ENCODE data around the gene TCF21. TPM values are rescaled to one million over a fixed set of nuclear protein-coding genes. Genes with fewer than 3 reads are reported as not detected.
"Not testable (repeated sequence)": the region's sequence is repeated elsewhere in the genome, so short reads cannot be mapped to it uniquely, and the experiment has no call there.

Gene TCF21
- not detected for total RNA-seq

DNA sequence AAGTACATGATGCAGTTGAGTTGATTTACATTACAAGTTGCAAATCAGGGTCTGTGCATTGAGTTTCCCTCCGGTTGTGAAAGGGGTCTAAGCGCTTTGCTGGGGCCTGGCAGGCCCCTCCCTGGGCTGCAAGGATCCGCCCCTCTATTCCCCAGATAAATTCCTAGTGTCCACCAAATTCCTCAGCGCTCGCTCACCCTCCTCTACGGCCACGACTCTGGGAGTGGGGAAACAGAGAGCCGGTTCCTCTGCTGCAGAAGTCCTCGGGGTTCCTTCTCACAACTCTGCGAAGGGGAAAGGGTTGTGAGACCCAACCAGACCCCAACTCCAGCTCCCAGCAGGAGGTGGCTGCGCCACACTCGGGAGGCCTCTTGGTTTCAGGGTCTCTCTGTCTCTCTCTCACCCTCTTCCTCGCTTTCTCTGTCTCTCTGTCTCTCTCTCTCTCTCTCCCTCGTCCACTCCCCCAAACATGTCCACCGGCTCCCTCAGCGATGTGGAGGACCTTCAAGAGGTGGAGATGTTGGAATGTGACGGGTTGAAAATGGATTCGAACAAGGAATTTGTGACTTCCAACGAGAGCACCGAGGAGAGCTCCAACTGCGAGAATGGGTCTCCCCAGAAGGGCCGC, at the start of gene TCF21:
TSS of gene TCF21 (plus strand) at position 185 of the 628 bp plus-strand sequence. CDS start at position 470, 285 bp downstream.
- H3K4me3 Mint-ChIP-seq, result peak within 1 kb of the TSS; percentile 40
- peaks cover 30% of the 10 kb centered on the region for H3K4me1 Mint-ChIP-seq
- peaks cover 96% of the 10 kb centered on the region for H3K27me3 Mint-ChIP-seq
- H3K9me3 Mint-ChIP-seq, result no peaks in the 10 kb centered on the region
- DNase-seq, result no peak
- H3K36me3 Mint-ChIP-seq, result no peaks in the 10 kb centered on the region
- H3K27ac Mint-ChIP-seq, result no peak within 1 kb of the TSS

DNA sequence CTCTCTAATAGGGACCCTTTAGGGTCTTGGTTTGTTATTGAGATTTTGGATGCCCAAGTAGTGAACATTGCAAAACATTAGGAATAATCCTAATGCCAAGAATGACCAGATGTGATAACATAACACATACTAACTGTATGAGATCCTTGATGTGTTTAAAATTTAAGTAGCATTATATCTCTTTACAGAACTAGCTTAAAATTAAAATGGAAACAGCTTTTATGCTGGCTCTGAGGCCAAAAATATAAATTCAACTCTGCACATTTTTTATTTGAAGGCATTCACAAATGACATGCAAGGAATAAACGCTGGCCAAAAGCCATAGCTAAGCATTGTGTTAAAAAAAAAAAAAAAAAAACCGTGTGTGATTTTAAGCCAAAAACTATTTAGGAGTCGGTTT, 47.7 kb upstream of the TCF21 start:
- Mint-ChIP-seq H3K4me3 (no peak overlapping the region), H3K27ac (no peak overlapping the region), H3K36me3 (no peaks in the 10 kb centered on the region), H3K27me3 (peaks cover 33% of the 10 kb centered on the region), H3K9me3 (no peaks in the 10 kb centered on the region), H3K4me1 (peaks cover 5% of the 10 kb centered on the region)
- no peak for DNase-seq

DNA sequence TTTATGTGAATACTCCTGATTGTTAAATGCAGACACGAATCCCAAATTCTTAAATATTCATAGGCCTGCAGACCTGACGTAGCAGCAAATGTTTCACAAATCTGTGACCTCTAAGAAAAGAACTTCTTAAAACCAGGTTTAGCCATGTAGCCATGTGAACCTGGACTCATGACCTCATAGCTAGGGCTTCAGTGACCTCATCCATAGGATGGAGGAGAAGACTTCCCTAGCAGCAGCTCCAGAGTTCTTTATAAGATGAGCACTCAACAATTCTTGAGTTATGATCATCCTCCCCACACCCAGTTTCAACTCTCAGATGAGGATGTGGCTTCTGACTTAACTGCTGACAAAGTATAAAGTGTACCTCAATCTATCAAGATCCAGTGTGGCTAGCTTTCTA, 45.8 kb upstream of the TCF21 start:
- Mint-ChIP-seq H3K27ac (no peak overlapping the region), H3K27me3 (peaks cover 39% of the 10 kb centered on the region), H3K4me3 (no peak overlapping the region), H3K36me3 (no peaks in the 10 kb centered on the region), H3K9me3 (peaks cover 2% of the 10 kb centered on the region), H3K4me1 (peaks cover 2% of the 10 kb centered on the region)
- DNase-seq, result no peak

DNA sequence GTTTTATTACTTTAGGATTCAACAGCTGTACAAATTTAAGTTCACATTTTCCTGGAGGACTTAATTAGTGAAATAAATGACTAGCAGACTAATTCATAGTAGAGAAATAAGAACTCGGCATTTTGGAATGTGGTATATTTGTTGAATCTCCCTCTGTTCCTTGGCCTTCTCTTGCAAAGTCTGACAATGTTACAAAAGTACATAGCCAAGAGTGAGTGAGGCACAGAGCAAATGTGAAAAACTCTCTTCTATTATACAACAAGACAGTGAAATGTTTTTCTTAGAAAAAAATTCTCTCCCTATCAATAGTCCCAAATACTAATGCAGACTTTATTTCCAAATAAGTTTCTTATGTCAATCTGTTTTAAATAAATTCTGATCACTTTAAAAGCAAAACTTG, 44.2 kb upstream of the TCF21 start:
- DNase-seq, result no peak
- no peaks in the 10 kb centered on the region for H3K4me1 Mint-ChIP-seq
- H3K36me3 Mint-ChIP-seq, result no peaks in the 10 kb centered on the region
- no peak overlapping the region for H3K27ac Mint-ChIP-seq
- no peak overlapping the region for H3K4me3 Mint-ChIP-seq
- H3K9me3 Mint-ChIP-seq, result peaks cover 2% of the 10 kb centered on the region
- peaks cover 34% of the 10 kb centered on the region for H3K27me3 Mint-ChIP-seq

DNA sequence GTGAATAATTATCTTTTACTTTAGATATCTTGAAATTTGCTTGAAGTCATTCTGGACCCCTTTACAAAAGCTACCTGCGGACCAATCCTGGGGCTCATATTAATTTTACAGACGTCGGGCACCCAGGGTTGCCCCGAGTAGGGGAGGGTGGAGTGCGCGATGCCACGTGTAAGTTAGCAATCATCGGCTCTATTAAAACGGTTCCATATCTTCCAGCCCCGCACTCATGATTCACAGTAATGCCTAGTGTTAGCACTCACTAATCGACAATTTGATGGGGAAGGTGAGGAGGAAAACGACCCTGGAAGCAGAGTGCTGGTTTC, 34.9 kb upstream of the TCF21 start:
- Mint-ChIP-seq H3K4me1 (peaks cover 11% of the 10 kb centered on the region), H3K9me3 (no peaks in the 10 kb centered on the region), H3K4me3 (no peak overlapping the region), H3K27ac (no peak overlapping the region), H3K27me3 (peaks cover 80% of the 10 kb centered on the region), H3K36me3 (no peaks in the 10 kb centered on the region)
- no peak for DNase-seq

DNA sequence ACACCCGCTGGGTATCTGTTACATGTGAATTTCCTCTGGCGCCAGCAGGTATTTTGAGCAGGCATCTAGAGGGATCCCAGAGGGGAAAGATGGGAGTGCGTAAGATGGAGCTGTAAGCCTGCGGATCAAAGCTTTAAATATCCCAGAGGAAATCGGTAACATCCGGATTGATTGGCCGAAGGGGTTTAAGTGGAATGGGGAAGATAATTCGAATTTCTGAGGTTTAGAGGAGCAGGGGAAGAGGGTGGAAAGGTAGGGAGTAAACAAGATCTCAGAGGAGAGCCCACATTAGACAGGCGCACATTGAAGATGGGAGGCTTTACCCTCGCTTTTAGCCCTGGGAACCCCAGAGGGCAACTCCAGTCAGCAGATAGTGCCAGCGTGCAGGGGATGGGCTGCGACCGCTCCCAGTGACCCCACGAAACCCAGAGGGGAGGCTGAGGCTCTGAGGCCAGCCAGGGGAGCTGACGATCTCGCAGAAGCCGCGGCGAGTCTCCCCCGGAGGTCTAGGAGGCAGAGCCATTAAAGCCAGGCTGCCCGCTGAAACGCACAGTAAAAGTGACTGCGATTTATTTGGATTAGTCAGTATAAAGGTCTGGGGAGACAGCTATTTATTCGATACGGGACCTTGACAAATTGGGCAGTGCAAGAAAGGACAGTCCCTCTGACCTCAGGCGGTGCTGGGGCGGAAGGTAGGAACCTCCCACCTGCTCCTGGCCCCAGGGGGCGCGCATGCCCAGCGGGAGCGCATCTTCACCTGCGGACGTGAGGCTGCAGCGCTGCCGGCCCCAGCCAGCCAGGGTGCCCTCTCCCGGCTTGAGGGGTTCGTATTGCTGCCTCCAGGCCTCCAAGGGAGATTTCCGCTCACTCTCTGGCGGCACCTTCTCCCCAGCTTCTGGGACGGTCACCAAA, 34.3 kb upstream of the TCF21 start:
- Mint-ChIP-seq H3K4me3 (no peak overlapping the region), H3K27ac (no peak overlapping the region), H3K4me1 (peaks cover 11% of the 10 kb centered on the region), H3K27me3 (peaks cover 81% of the 10 kb centered on the region), H3K36me3 (no peaks in the 10 kb centered on the region), H3K9me3 (peaks cover 2% of the 10 kb centered on the region)
- no peak for DNase-seq

DNA sequence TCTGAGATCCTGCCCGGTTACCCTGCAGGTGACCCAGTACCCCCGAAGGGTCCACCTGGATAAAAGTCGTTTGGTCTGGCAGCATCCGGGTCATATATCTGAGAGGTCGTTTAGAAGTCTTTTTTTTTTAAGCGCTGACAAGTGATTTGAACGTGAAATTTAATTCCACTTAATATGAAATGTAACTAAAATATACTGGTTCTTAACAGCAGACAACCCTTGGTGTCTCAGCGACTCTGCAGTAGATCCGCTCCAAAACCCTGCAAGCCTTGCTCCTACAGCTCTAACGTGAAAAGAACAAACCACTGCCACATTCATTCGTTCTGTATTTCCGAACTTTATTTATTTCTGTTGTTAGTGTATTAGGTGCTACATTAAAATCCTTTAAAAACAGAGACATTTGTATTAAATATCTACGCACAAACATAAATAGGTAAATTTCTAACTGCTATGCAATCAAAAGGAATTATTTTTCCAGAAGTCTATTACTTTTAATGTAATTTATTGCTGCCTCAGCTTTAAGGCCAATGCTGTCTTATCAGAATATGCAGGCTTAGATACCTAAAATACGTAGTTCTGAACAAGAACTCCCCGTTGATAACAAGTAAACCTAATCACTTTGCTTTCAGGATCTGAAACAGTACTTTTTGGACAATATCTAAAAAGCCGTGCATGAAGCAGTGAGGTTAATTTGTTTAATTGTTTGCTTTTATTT, 33.5 kb upstream of the TCF21 start:
- Mint-ChIP-seq H3K4me3 (no peak overlapping the region), H3K4me1 (peaks cover 11% of the 10 kb centered on the region), H3K27ac (no peak overlapping the region), H3K27me3 (peaks cover 79% of the 10 kb centered on the region), H3K36me3 (no peaks in the 10 kb centered on the region), H3K9me3 (peaks cover 2% of the 10 kb centered on the region)
- DNase-seq, result no peak

DNA sequence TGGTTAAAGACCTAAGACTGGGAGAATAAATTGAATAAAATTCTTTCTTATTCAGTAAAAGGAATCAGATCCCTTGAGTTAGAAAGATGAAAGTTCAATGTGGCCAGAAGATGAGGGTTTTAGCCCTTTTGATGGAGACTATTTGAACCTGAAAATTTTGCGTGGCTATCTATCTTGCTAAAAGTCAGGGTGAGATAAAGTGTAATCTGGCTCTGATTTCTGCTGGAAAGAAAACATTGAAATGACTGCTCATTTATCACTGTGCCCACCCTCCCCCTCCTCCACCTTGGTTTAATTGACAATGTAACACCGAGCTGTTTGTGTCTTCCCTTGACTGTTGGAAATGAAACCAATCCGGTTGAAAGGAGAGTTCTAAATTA, 32.9 kb upstream of the TCF21 start:
- H3K27me3 Mint-ChIP-seq, result peaks cover 79% of the 10 kb centered on the region
- H3K4me3 Mint-ChIP-seq, result no peak overlapping the region
- H3K27ac Mint-ChIP-seq, result no peak overlapping the region
- H3K9me3 Mint-ChIP-seq, result peaks cover 2% of the 10 kb centered on the region
- no peak for DNase-seq
- H3K4me1 Mint-ChIP-seq, result peaks cover 11% of the 10 kb centered on the region
- no peaks in the 10 kb centered on the region for H3K36me3 Mint-ChIP-seq

DNA sequence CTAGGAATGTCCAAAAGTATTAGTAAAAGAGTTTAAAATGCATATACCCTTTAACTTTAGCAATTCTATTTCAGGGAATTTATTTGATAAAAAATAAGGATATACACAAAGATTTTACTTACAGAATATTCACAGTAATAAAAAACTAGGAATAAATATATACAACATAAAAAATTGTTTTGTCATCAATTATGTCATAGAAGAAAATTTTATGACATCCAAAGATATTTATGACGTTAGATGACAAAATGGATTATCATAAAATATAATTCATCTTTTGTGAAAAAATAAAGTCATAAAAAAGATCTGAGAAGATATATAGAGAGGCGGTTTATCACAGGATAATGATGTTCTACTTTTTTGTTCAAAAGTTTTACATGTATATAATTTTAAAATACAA, 32.0 kb upstream of the TCF21 start:
- Mint-ChIP-seq H3K4me1 (peaks cover 11% of the 10 kb centered on the region), H3K9me3 (peaks cover 5% of the 10 kb centered on the region), H3K36me3 (no peaks in the 10 kb centered on the region), H3K27me3 (peaks cover 80% of the 10 kb centered on the region), H3K4me3 (no peak overlapping the region), H3K27ac (no peak overlapping the region)
- DNase-seq, result no peak

DNA sequence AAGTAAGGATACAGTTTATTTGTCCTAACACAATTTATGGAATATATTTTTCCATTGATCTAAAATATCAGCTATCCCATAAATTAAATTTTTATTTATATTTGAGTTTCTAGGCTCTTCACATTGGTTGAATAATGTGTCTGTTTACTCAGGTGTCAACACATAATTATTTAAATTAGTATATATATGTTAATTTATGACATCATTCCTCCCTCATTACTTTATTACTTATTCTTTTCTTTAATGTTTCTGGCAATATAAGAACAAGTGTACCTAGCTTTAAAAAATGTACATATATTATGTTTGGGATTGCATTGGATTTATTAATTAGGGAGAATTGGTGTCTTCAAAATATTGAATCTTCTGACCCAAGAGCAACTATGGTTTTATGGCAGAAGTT, 31.2 kb upstream of the TCF21 start:
- no peak for DNase-seq
- Mint-ChIP-seq H3K27ac (no peak overlapping the region), H3K36me3 (peaks cover 2% of the 10 kb centered on the region), H3K4me1 (peaks cover 11% of the 10 kb centered on the region), H3K9me3 (peaks cover 13% of the 10 kb centered on the region), H3K27me3 (peaks cover 81% of the 10 kb centered on the region), H3K4me3 (no peak overlapping the region)

DNA sequence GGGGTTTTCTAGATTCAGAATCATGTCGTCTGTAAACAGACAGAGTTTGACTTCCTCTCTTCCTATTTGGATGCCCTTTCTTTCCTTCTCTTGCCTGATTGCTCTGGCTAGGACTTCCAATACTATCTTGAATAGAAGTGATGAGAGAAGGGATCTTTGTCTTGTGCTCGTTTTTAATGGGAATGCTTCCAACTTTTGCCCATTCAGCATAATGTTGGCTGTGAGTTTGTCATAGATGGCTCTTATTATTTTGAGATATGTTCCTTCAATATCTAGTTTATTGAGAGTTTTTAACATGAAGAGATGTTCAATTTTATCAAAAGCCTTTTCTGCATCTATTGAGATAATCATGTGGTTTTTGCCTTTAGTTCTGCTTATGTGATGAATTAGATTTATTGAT, 27.6 kb upstream of the TCF21 start:
- not testable (repeated sequence) for DNase-seq, H3K4me3 Mint-ChIP-seq, H3K27ac Mint-ChIP-seq, H3K4me1 Mint-ChIP-seq, H3K36me3 Mint-ChIP-seq
- peaks cover 31% of the 10 kb centered on the region for H3K9me3 Mint-ChIP-seq
- H3K27me3 Mint-ChIP-seq, result peaks cover 64% of the 10 kb centered on the region

DNA sequence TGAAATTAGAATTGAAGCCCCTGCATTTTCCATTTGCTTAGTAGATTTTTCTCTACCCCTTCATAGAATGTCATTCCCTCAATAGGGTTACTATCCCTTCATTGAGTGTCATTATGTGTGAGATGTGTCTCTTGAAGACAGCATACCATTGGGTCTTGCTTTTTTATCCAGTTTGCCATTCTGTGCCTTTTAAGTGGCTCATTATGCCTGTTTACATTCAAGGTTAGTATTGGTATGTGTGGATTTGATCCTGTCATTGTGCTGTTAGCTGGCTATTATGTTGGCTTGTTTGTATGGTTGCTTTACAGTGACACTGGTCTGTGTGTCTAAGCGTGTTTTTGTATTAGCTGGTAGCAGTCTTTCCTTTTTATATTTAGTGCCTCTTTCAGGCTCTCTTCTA, 25.7 kb upstream of the TCF21 start:
- Mint-ChIP-seq H3K27ac (no peak overlapping the region), H3K36me3 (peaks cover 2% of the 10 kb centered on the region), H3K4me1 (no peaks in the 10 kb centered on the region), H3K4me3 (no peak overlapping the region), H3K27me3 (peaks cover 58% of the 10 kb centered on the region), H3K9me3 (peaks cover 31% of the 10 kb centered on the region)
- DNase-seq, result no peak

DNA sequence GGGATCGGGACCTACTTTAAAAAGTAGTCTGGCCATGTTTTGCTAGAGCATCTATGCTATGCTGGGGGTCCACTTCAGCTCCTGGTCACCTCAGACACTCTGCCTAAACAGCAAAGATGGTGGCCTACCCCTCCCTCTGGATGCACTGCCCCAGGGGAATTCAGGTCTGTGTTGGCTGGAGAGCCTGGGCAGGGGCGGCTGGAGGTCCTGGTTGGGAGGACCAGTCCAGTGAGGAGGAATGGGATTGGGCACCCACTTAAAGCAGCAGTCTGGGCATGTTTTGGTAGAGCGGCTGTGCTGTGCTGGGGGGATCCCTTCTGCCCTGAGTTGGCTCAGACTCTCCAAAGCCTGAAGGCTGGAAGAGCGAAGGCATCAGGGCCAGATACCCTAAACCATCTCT, 23.2 kb upstream of the TCF21 start:
- Mint-ChIP-seq H3K27me3 (peaks cover 60% of the 10 kb centered on the region), H3K36me3 (peaks cover 2% of the 10 kb centered on the region), H3K9me3 (peaks cover 30% of the 10 kb centered on the region), H3K4me1 (no peaks in the 10 kb centered on the region), H3K4me3 (no peak overlapping the region), H3K27ac (no peak overlapping the region)
- no peak for DNase-seq

DNA sequence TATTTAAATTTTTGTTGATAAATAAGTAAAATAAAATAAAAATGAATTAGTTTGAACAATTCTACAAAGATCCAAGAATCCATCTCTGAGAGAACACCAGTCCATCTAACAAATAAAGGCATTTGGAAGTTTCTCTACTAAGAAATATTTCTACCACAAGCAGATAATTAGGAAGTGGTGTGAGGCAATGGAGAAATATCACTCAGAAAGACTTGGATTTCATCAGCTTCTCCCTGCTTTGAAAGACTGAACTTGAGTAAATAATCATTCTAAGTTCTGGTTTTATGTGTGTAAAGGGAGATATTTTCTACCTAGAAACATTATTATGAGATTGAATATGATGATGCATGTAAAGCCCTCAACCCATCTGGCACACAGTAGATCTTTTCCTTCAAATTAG, 17.8 kb upstream of the TCF21 start:
- Mint-ChIP-seq H3K27ac (no peak overlapping the region), H3K9me3 (peaks cover 1% of the 10 kb centered on the region), H3K4me1 (no peaks in the 10 kb centered on the region), H3K27me3 (peaks cover 55% of the 10 kb centered on the region), H3K36me3 (no peaks in the 10 kb centered on the region), H3K4me3 (no peak overlapping the region)
- DNase-seq, result no peak

DNA sequence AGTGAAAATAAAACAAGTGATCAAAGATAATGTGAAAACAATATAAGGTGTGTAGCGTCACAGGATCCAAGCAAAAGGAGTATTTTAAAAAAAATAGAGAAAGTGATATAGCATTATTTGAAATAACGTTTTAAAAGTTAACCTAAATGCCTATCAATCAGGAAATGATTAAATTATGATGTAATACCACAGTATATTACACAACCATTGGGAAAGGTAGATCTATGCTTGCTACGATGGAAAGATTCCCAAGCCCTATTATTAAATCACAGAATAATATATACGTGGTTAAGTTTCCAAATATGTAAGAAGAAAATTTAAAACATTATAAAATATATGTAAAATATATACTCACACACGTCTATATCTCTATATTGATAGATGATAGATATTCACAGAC, 15.4 kb upstream of the TCF21 start:
- no peaks in the 10 kb centered on the region for H3K4me1 Mint-ChIP-seq
- H3K4me3 Mint-ChIP-seq, result no peak overlapping the region
- peaks cover 48% of the 10 kb centered on the region for H3K27me3 Mint-ChIP-seq
- H3K9me3 Mint-ChIP-seq, result peaks cover 1% of the 10 kb centered on the region
- no peak for DNase-seq
- H3K27ac Mint-ChIP-seq, result no peak overlapping the region
- no peaks in the 10 kb centered on the region for H3K36me3 Mint-ChIP-seq
